Esophagus (tissue), 2 donors: ENCODE results near the gene PRKACB. TPM values are rescaled to one million over a fixed set of nuclear protein-coding genes. Genes with fewer than 3 reads are reported as not detected.

ENCODE experiments used
- H3K27ac ChIP-seq, 2 donors: one replicate each; pipeline ENCODE4 v1.5.1; 2013; ENCODE audit warnings: low read depth in 2 of 2, mild to moderate bottlenecking in 2 of 2, inconsistent platforms in 1 of 2, low read length in 1 of 2, moderate library complexity in 1 of 2
- H3K27me3 ChIP-seq, 2 donors: one replicate each; pipeline ENCODE4 v1.6.1; 2013; ENCODE audit warnings: low read length in 2 of 2, control low read depth in 1 of 2, mild to moderate bottlenecking in 1 of 2; ENCODE audit not compliant: insufficient read depth in 2 of 2, control insufficient read depth in 1 of 2
- H3K36me3 ChIP-seq, 2 donors: one replicate each; pipeline ENCODE4 v1.6.1; 2013; ENCODE audit warnings: low read length in 1 of 2; ENCODE audit not compliant: control insufficient read depth in 2 of 2, insufficient read depth in 2 of 2
- H3K4me1 ChIP-seq, 2 donors: one replicate each; pipeline ENCODE4 v1.6.1; 2013; ENCODE audit warnings: low read length in 1 of 2; ENCODE audit not compliant: control insufficient read depth in 2 of 2, insufficient read depth in 2 of 2
- H3K4me3 ChIP-seq, 2 donors: one replicate each; pipeline ENCODE4 v1.5.1; 2013; ENCODE audit warnings: low read length in 2 of 2, mild to moderate bottlenecking in 2 of 2, low read depth in 1 of 2, moderate library complexity in 1 of 2
- H3K9me3 ChIP-seq, 2 donors: one replicate each; pipeline ENCODE4 v1.6.1; 2013; ENCODE audit warnings: mild to moderate bottlenecking in 2 of 2, low read depth in 1 of 2, low read length in 1 of 2, moderate library complexity in 1 of 2; ENCODE audit not compliant: control insufficient read depth in 2 of 2, insufficient read depth in 1 of 2
- WGBS, 2 donors: extraction: QIAGEN DNeasy Blood & Tissue Kit; methylation state at CpG; one replicate each; pipeline ENCODE4 v1.1.7; 2013; 5-methylcytosine and 5-hydroxymethylcytosine counted together
- polyA plus RNA-seq, 2 donors: library from polyadenylated mRNA; stranded (reverse); fragments of 200-250 nt; gene quantifications; one replicate each; pipeline ENCODE4 v1.2.3, GENCODE V29; 2013
- donor health status: healthy with polysubstance abuse.
- donor health status: Bipolar disorder and iron deficiency.

Gene PRKACB
- polyA plus RNA-seq, 2 donors = 4.1 to 5.1 TPM

GRCh38 chr1:84259376-84259775 is 115.3 kb downstream of the PRKACB start:
- H3K36me3 ChIP-seq = no peaks in the 10 kb centered on the region
- WGBS, 2 donors = 93 to 95% methylated on average over 2 of the region's 2 CpGs
- H3K4me3 ChIP-seq = no peak overlapping the region
- no peaks in the 10 kb centered on the region for H3K9me3 ChIP-seq
- no peak overlapping the region for H3K27ac ChIP-seq
- no peaks in the 10 kb centered on the region for H3K27me3 ChIP-seq
- no peaks in the 10 kb centered on the region for H3K4me1 ChIP-seq

GRCh38 chr1:84259989-84260388 is 115.9 kb downstream of the PRKACB start:
- Histone ChIP-seq H3K27ac (no peak overlapping the region), H3K4me1 (no peaks in the 10 kb centered on the region), H3K9me3 (no peaks in the 10 kb centered on the region), H3K27me3 (no peaks in the 10 kb centered on the region), H3K4me3 (no peak overlapping the region), H3K36me3 (no peaks in the 10 kb centered on the region)
- WGBS, 2 donors = 88 to 93% methylated on average over 2 of the region's 2 CpGs

- WGBS, 2 donors = 36 to 40% methylated on average over 3 of the region's 3 CpGs
- Histone ChIP-seq H3K4me3 (no peak overlapping the region), H3K9me3 (no peaks in the 10 kb centered on the region), H3K27me3 (no peaks in the 10 kb centered on the region), H3K36me3 (no peaks in the 10 kb centered on the region), H3K4me1 (no peaks in the 10 kb centered on the region), H3K27ac (no peak overlapping the region)
These were observed 116.9 kb downstream of the PRKACB start for GRCh38 chr1:84260852-84261518.

GRCh38 chr1:84264961-84265360 is 120.9 kb downstream of the PRKACB start:
- Histone ChIP-seq H3K27me3 (no peaks in the 10 kb centered on the region), H3K9me3 (no peaks in the 10 kb centered on the region), H3K4me1 (no peaks in the 10 kb centered on the region), H3K4me3 (no peak overlapping the region), H3K36me3 (no peaks in the 10 kb centered on the region), H3K27ac (no peak overlapping the region)
- WGBS, 2 donors = 83 to 90% methylated on average over 2 of the region's 2 CpGs

- H3K9me3 ChIP-seq = no peaks in the 10 kb centered on the region
- no peak overlapping the region for H3K27ac ChIP-seq
- H3K4me1 ChIP-seq = peaks cover 0 to 1% of the 10 kb centered on the region in 2 donors
- H3K27me3 ChIP-seq = no peaks in the 10 kb centered on the region
- no peak overlapping the region for H3K4me3 ChIP-seq
- 91 to 94% methylated on average over 3 of the region's 3 CpGs for WGBS, 2 donors
- no peaks in the 10 kb centered on the region for H3K36me3 ChIP-seq
These were observed 121.8 kb downstream of the PRKACB start for GRCh38 chr1:84265867-84266266.

GRCh38 chr1:84266748-84267147 is 122.7 kb downstream of the PRKACB start:
- 0 to 3% methylated on average over 1 of the region's 1 CpG for WGBS, 2 donors
- Histone ChIP-seq H3K27me3 (no peaks in the 10 kb centered on the region), H3K9me3 (no peaks in the 10 kb centered on the region), H3K4me1 (peaks cover 0 to 3% of the 10 kb centered on the region in 2 donors), H3K36me3 (no peaks in the 10 kb centered on the region), H3K27ac (no peak overlapping the region), H3K4me3 (no peak overlapping the region)

GRCh38 chr1:84267476-84267875 is 123.4 kb downstream of the PRKACB start:
- Histone ChIP-seq H3K4me1 (peaks cover 0 to 3% of the 10 kb centered on the region in 2 donors), H3K27me3 (no peaks in the 10 kb centered on the region), H3K4me3 (no peak overlapping the region), H3K9me3 (no peaks in the 10 kb centered on the region), H3K36me3 (no peaks in the 10 kb centered on the region), H3K27ac (no peak overlapping the region)

- H3K27ac ChIP-seq = no peak overlapping the region
- H3K9me3 ChIP-seq = no peaks in the 10 kb centered on the region
- no peaks in the 10 kb centered on the region for H3K36me3 ChIP-seq
- WGBS, 2 donors = 63 to 66% methylated on average over 1 of the region's 1 CpG
- no peak overlapping the region for H3K4me3 ChIP-seq
- peaks cover 0 to 3% of the 10 kb centered on the region in 2 donors for H3K4me1 ChIP-seq
- no peaks in the 10 kb centered on the region for H3K27me3 ChIP-seq
These were observed 124.3 kb downstream of the PRKACB start for GRCh38 chr1:84268346-84268745.

GRCh38 chr1:84269306-84269705 is 125.2 kb downstream of the PRKACB start:
- H3K27me3 ChIP-seq = no peaks in the 10 kb centered on the region
- H3K27ac ChIP-seq = no peak overlapping the region
- WGBS, 2 donors = 24 to 41% methylated on average over 2 of the region's 2 CpGs
- H3K4me3 ChIP-seq = no peak overlapping the region
- no peaks in the 10 kb centered on the region for H3K36me3 ChIP-seq
- H3K4me1 ChIP-seq = peaks cover 0 to 3% of the 10 kb centered on the region in 2 donors
- H3K9me3 ChIP-seq = no peaks in the 10 kb centered on the region

- Histone ChIP-seq H3K9me3 (no peaks in the 10 kb centered on the region), H3K27ac (peak overlapping the region; percentile 78 to 86), H3K36me3 (no peaks in the 10 kb centered on the region), H3K27me3 (no peaks in the 10 kb centered on the region), H3K4me1 (peaks cover 0 to 3% of the 10 kb centered on the region in 2 donors), H3K4me3 (no peak overlapping the region)
- WGBS, 2 donors = 33 to 38% methylated on average over 6 of the region's 6 CpGs
These were observed 127.5 kb downstream of the PRKACB start for GRCh38 chr1:84271441-84272151.
